ENCODE results near the gene DZANK1.

DZANK1 gene

DNA sequence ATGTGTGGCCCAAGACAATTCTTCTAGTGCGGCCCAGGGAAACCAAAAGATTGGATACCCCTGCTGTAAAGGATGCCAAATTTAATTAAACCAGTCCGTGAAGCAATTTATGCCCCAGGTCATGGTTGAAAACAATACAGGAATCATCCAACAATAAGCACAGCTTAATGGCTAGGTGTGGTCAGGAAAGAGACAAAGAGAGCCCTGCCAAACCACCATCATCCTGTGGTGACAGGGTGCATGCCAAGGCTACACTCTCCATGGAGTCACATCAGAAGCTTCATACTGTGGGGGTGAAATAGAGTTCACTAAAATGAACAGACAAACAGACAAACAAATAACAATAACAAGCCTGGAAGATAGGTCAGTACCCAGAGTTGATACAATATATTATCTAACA lies 62.7 kb downstream of the DZANK1 start:
- Histone ChIP-seq H3K4me3 (ENCODE audit: insufficient read depth, low read length, poor library complexity, severe bottlenecking) (no peak overlapping the region), H3K9ac (ENCODE audit: low read length) (no peak overlapping the region), H3K79me2 (ENCODE audit: insufficient read depth, low read length) (no peaks in the 10 kb centered on the region), H3K9me2 (replicated peaks; ENCODE audit: insufficient read depth, low read length) (no peaks in the 10 kb centered on the region), H3K9me3 (ENCODE audit: insufficient read depth, low read length) (no peaks in the 10 kb centered on the region), H4K20me1 (ENCODE audit: low read depth, low read length) (no peaks in the 10 kb centered on the region), H3K27me3 (ENCODE audit: low read length) (no peaks in the 10 kb centered on the region), H3K36me3 (ENCODE audit: low read length) (no peaks in the 10 kb centered on the region), H3K27ac (ENCODE audit: low read depth, low read length) (no peak overlapping the region), H3F3A (ENCODE audit: insufficient read depth) (no peaks in the 10 kb centered on the region), H2AFZ (ENCODE audit: low read depth, low read length, severe bottlenecking) (no peak overlapping the region), H3K4me2 (ENCODE audit: low read depth, low read length, poor library complexity, severe bottlenecking) (no peak overlapping the region)
- no peak for TF ChIP-seq EZH2phosphoT487 (conservative IDR thresholded peaks at IDR 0.05; ENCODE audit: low read length)
- TF ChIP-seq, protein P1, sequence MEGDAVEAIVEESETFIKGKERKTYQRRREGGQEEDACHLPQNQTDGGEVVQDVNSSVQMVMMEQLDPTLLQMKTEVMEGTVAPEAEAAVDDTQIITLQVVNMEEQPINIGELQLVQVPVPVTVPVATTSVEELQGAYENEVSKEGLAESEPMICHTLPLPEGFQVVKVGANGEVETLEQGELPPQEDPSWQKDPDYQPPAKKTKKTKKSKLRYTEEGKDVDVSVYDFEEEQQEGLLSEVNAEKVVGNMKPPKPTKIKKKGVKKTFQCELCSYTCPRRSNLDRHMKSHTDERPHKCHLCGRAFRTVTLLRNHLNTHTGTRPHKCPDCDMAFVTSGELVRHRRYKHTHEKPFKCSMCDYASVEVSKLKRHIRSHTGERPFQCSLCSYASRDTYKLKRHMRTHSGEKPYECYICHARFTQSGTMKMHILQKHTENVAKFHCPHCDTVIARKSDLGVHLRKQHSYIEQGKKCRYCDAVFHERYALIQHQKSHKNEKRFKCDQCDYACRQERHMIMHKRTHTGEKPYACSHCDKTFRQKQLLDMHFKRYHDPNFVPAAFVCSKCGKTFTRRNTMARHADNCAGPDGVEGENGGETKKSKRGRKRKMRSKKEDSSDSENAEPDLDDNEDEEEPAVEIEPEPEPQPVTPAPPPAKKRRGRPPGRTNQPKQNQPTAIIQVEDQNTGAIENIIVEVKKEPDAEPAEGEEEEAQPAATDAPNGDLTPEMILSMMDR (IDR thresholded peaks at IDR 0.05; ENCODE audit: insufficient read depth, low read length, poor library complexity, severe bottlenecking) = no peak

DNA sequence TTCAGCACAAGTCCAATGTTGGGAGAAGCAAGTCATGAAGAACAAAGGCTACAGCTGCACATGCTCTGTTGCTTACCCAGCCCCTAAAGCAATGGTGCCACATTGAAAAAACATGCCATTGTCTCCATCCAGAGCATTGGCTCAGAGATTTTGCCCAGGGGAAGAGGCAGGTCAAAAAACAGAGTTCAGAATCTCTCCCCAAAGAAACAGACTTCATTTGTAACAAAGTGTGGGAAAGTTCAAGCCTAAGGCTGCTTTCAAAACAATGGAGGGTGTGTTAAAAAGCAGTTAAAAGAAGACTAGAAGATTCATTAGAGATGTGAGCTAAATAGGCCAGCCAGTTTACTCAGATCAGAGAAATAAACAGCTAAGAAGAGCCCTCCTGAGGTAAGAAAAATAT lies 63.6 kb downstream of the DZANK1 start:
- Histone ChIP-seq H3K9me3 (ENCODE audit: insufficient read depth, low read length) (no peaks in the 10 kb centered on the region), H3K4me3 (ENCODE audit: insufficient read depth, low read length, poor library complexity, severe bottlenecking) (no peak overlapping the region), H3K9ac (ENCODE audit: low read length) (no peak overlapping the region), H3K79me2 (ENCODE audit: insufficient read depth, low read length) (no peaks in the 10 kb centered on the region), H4K20me1 (ENCODE audit: low read depth, low read length) (no peaks in the 10 kb centered on the region), H3K27me3 (ENCODE audit: low read length) (no peaks in the 10 kb centered on the region), H3F3A (ENCODE audit: insufficient read depth) (no peaks in the 10 kb centered on the region), H2AFZ (ENCODE audit: low read depth, low read length, severe bottlenecking) (no peak overlapping the region), H3K27ac (ENCODE audit: low read depth, low read length) (no peak overlapping the region), H3K4me2 (ENCODE audit: low read depth, low read length, poor library complexity, severe bottlenecking) (no peak overlapping the region), H3K9me2 (replicated peaks; ENCODE audit: insufficient read depth, low read length) (no peaks in the 10 kb centered on the region), H3K36me3 (ENCODE audit: low read length) (no peaks in the 10 kb centered on the region)
- TF ChIP-seq, protein P1 (IDR thresholded peaks at IDR 0.05; ENCODE audit: insufficient read depth, low read length, poor library complexity, severe bottlenecking) = no peak
- no peak for TF ChIP-seq EZH2phosphoT487 (conservative IDR thresholded peaks at IDR 0.05; ENCODE audit: low read length)

DNA sequence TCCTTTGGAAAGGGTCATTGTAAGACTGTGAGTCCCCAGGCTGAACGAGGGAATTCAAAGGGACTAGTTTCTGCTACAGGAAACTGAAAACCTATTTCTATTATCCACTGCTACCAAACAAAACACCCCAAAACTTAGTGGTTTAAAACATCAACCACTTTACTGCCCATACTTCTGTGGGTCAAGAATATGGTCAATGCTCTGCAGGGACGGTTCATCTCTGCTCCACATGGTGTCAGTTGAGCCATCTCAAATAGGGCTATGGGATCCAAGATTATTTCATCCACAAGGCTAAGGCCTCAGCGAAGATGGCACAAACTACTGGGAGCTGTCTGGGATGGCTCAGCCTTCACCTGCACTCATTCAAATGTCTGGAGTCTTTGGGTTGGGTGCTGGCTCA lies 65.5 kb downstream of the DZANK1 start:
- H3K9ac ChIP-seq (ENCODE audit: low read length) = no peak overlapping the region
- H3F3A ChIP-seq (ENCODE audit: insufficient read depth) = no peaks in the 10 kb centered on the region
- H3K36me3 ChIP-seq (ENCODE audit: low read length) = no peaks in the 10 kb centered on the region
- no peaks in the 10 kb centered on the region for H4K20me1 ChIP-seq (ENCODE audit: low read depth, low read length)
- no peaks in the 10 kb centered on the region for H3K27me3 ChIP-seq (ENCODE audit: low read length)
- H3K4me2 ChIP-seq (ENCODE audit: low read depth, low read length, poor library complexity, severe bottlenecking) = no peak overlapping the region
- no peak overlapping the region for H3K4me3 ChIP-seq (ENCODE audit: insufficient read depth, low read length, poor library complexity, severe bottlenecking)
- no peaks in the 10 kb centered on the region for H3K9me2 ChIP-seq (replicated peaks; ENCODE audit: insufficient read depth, low read length)
- no peaks in the 10 kb centered on the region for H3K79me2 ChIP-seq (ENCODE audit: insufficient read depth, low read length)
- TF ChIP-seq, protein P1 (IDR thresholded peaks at IDR 0.05; ENCODE audit: insufficient read depth, low read length, poor library complexity, severe bottlenecking) = no peak
- TF ChIP-seq EZH2phosphoT487 (conservative IDR thresholded peaks at IDR 0.05; ENCODE audit: low read length) = no peak
- no peak overlapping the region for H3K27ac ChIP-seq (ENCODE audit: low read depth, low read length)
- no peak overlapping the region for H2AFZ ChIP-seq (ENCODE audit: low read depth, low read length, severe bottlenecking)
- no peaks in the 10 kb centered on the region for H3K9me3 ChIP-seq (ENCODE audit: insufficient read depth, low read length)
